ENCODE data around the gene CUTC. TPM values are rescaled to one million over a fixed set of nuclear protein-coding genes. Genes with fewer than 3 reads are reported as not detected.

Gene CUTC
- polyA plus RNA-seq, 2 of the 4 experiments (the other 2 are of a cell fraction) = 47.6 to 66.5 TPM

DNA sequence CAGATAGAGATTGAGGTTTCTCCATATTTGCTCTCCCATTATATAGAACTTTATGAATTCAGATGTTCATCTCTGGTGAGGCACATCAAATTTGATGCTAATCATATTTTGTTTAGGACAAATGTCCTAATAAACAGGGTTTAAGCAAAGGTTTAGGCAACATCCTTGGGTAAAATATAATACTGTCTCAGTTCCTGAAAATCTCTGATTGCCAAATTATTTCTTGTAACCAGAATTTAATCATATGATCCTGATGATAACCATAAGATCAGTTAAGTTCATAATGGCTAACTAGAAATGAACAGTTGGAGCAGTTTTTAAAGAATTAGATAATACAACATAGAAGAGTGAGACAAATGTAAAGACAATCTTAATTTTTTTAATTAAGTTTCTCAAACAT lies 18.6 kb downstream of the CUTC start:
- H3K4me1 ChIP-seq = peaks cover 19% of the 10 kb centered on the region
- H3K27ac ChIP-seq = no peak overlapping the region
- POLR2A ChIA-PET = no interaction called here
- no peak for ATAC-seq
- peak; percentile 72 for FAIRE-seq
- no peak overlapping the region for H3K4me2 ChIP-seq
- H3K4me3 ChIP-seq = no peak overlapping the region
- H3K9me3 ChIP-seq = no peaks in the 10 kb centered on the region
- DNase-seq (ENCODE audit: low read depth in 1 of 2, low spot score in 1 of 2) = no peak
- no peak for TF ChIP-seq TFCP2L1 (CRISPR knock-in tag; IDR thresholded peaks at IDR 0.05)
- TF ChIP-seq POLR2A (IDR thresholded peaks at IDR 0.05; ENCODE audit: low read length) = no peak
- TF ChIP-seq PHF8 (IDR thresholded peaks at IDR 0.05; ENCODE audit: borderline replicate concordance, low read depth) = no peak
- no peak for TF ChIP-seq EHF (CRISPR knock-in tag; IDR thresholded peaks at IDR 0.05)
- no peak for TF ChIP-seq JUN (IDR thresholded peaks at IDR 0.05)
- no peak for TF ChIP-seq GATA3 (IDR thresholded peaks at IDR 0.05; ENCODE audit: borderline replicate concordance)
- no peak for TF ChIP-seq SREBF2 (IDR thresholded peaks at IDR 0.05)
- no peak for TF ChIP-seq ESRRA (IDR thresholded peaks at IDR 0.05; ENCODE audit: borderline replicate concordance, low read length)
- TF ChIP-seq ZSCAN20 (CRISPR knock-in tag; IDR thresholded peaks at IDR 0.05) = no peak
- CTCF ChIA-PET = no interaction called here

DNA sequence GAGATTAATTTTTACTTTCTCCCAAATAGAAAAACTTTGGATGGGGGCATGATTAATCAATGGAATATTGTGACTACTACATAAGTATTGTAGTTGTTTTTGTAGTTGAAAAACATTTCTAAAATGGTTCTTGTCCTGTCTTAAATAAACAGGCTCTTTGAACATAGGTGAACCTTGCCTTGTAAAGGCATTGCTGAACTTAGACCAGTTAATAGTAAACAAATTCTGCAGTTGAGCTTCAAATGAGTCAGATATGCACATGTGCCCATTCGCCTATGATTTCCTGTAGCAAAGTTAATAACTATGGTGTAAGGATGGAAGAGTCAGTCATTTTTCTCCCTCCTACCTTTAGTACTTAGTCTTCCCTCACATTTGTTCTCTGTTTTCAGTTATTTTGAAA lies 22.6 kb downstream of the CUTC start:
- ATAC-seq (no peak; a peak in 1 of 6 replicates), FAIRE-seq (no peak), DNase-seq (ENCODE audit: low read depth in 1 of 2, low spot score in 1 of 2) (no peak)
- H3K4me2 ChIP-seq = no peak overlapping the region
- H3K4me1 ChIP-seq = peaks cover 15% of the 10 kb centered on the region
- 35% methylated on average over 1 of the region's 1 CpG for WGBS (ENCODE audit: missing lambda C conversion rate)
- CTCF ChIA-PET = no interaction called here
- TF ChIP-seq HOXA7 (CRISPR knock-in tag; IDR thresholded peaks at IDR 0.05) (no peak), BHLHE40 (IDR thresholded peaks at IDR 0.05; ENCODE audit: low read depth, low read length) (no peak), HOXB5 (CRISPR knock-in tag; IDR thresholded peaks at IDR 0.05) (no peak), NR3C1 (IDR thresholded peaks at IDR 0.05) (no peak), RARB (CRISPR knock-in tag; IDR thresholded peaks at IDR 0.05) (no peak), POLR2A (IDR thresholded peaks at IDR 0.05; ENCODE audit: low read length) (no peak), EHF (CRISPR knock-in tag; IDR thresholded peaks at IDR 0.05) (no peak)
- no peaks in the 10 kb centered on the region for H3K9me3 ChIP-seq
- no peak overlapping the region for H3K4me3 ChIP-seq
- POLR2A ChIA-PET = interaction anchor here (0.7 kb wide), 1 partner anchor 100 kb away, joined by 3 read pairs; no protein-coding TSS in a partner anchor
- H3K27ac ChIP-seq = no peak overlapping the region

DNA sequence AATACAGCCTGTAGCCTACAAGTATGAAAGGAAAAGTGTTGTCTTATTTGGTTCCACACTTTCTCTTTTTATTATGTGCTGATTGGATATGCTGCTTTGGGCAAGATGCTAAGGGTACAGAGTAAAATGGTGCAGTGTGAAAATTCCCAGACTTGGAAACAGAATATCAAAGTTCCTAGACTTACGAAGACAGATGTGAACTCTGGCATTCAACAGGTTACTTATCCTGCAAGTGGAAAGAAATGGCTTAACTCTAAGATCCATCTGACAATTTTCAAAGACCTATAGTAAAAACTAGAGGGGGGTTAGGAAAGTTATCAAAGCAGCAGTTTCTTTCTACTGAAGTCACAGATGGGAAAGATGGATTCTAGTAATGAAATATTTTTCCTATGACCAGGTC lies 24.1 kb downstream of the CUTC start:
- POLR2A ChIA-PET = no interaction called here
- H3K4me3 ChIP-seq = no peak overlapping the region
- peaks cover 24% of the 10 kb centered on the region for H3K4me1 ChIP-seq
- H3K9me3 ChIP-seq = no peaks in the 10 kb centered on the region
- peak; percentile 39 for FAIRE-seq
- WGBS (ENCODE audit: missing lambda C conversion rate) = 95% methylated on average over 1 of the region's 1 CpG
- H3K4me2 ChIP-seq = no peak overlapping the region
- no peak overlapping the region for H3K27ac ChIP-seq
- DNase-seq (ENCODE audit: low read depth in 1 of 2, low spot score in 1 of 2) = no peak
- CTCF ChIA-PET = no interaction called here
- no peak for ATAC-seq
- TF ChIP-seq HES2 (IDR thresholded peaks at IDR 0.05) = no peak
- TF ChIP-seq, protein P1, sequence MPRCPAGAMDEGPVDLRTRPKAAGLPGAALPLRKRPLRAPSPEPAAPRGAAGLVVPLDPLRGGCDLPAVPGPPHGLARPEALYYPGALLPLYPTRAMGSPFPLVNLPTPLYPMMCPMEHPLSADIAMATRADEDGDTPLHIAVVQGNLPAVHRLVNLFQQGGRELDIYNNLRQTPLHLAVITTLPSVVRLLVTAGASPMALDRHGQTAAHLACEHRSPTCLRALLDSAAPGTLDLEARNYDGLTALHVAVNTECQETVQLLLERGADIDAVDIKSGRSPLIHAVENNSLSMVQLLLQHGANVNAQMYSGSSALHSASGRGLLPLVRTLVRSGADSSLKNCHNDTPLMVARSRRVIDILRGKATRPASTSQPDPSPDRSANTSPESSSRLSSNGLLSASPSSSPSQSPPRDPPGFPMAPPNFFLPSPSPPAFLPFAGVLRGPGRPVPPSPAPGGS (IDR thresholded peaks at IDR 0.05) = no peak
- TF ChIP-seq CBX8 (IDR thresholded peaks at IDR 0.05) = no peak
- TF ChIP-seq ZNF302 (CRISPR knock-in tag; IDR thresholded peaks at IDR 0.05) = no peak

DNA sequence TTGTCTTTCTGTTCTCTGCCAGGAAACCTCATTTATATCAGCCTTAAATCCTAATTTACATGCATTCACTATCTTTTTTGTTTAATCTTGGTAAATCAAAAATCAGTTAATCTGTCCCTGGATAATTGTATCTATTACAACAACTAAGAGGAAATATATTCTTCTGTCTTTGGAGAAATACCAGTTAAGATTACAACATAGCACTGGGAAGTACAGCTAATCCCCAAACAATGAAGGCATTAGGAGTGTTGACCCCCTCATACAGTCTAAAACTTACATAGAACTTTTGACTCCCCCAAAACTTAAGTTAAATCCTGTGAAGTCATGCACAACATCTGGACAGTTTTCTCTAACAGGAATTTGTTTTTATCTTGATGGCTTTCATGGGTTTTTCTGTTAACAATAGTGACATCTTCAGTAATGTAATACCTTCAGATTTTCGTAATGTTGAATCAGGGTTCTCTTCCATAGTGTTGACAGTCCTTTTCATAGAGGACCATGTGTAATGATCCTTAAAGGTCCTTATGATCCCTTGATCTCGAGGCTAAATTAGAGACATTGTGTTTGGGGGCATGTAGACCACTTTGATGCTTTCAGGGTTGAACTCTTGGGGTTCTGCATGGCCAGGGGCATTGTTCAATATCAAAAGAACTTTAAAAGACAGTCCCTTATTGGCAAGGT lies 26.3 kb downstream of the CUTC start:
- no peak for FAIRE-seq
- Histone ChIP-seq H3K4me2 (no peak overlapping the region), H3K27ac (no peak overlapping the region), H3K4me1 (peaks cover 27% of the 10 kb centered on the region), H3K4me3 (no peak overlapping the region), H3K9me3 (0 out of 3 replicates have a peak, but pooled peaks cover 2% of the 10 kb centered on the region)
- POLR2A ChIA-PET = no interaction called here
- CTCF ChIA-PET = interaction anchor here (0.9 to 1.1 kb wide), 2 partner anchors 26 to 36 kb away, joined by 3 read pairs; partner anchors contain the start of genes COX15 and CUTC
- no peak for ATAC-seq
- TF ChIP-seq CEBPB (IDR thresholded peaks at IDR 0.05) = no peak
- no peak for TF ChIP-seq HMGXB4 (CRISPR knock-in tag; IDR thresholded peaks at IDR 0.05; ENCODE audit: borderline replicate concordance)
- no peak for TF ChIP-seq ESRRA (IDR thresholded peaks at IDR 0.05; ENCODE audit: borderline replicate concordance, low read length)
- no peak for DNase-seq (ENCODE audit: low read depth in 1 of 2, low spot score in 1 of 2)
- 92% methylated on average over 2 of the region's 2 CpGs for WGBS (ENCODE audit: missing lambda C conversion rate)

Measured in A549 (cell line).